Brain microvascular endothelial cell (primary cell): ENCODE data around the gene DLAT.

Experiments used
- DNase-seq: peaks from one replicate; pipeline ENCODE4 v3.0.0-alpha.2; 2020
- H3K27ac ChIP-seq: fragments of 250-450 bp; sonication (Bioruptor Pico); 2 replicates; pipeline ENCODE4 v1.5.1; 2020; ENCODE audit warnings: mild to moderate bottlenecking, moderate library complexity
- H3K27me3 ChIP-seq: fragments of 250-450 bp; sonication (Bioruptor Pico); replicated peaks from 2 replicates; pipeline ENCODE4 v1.5.1; 2020; ENCODE audit warnings: mild to moderate bottlenecking
- H3K36me3 ChIP-seq: fragments of 250-450 bp; sonication (Bioruptor Pico); replicated peaks from 2 replicates; pipeline ENCODE4 v1.5.1; 2020; ENCODE audit warnings: mild to moderate bottlenecking
- H3K4me3 ChIP-seq: 2 replicates; pipeline ENCODE4 v1.5.1; 2011; ENCODE audit warnings: low read depth, mild to moderate bottlenecking, control low read depth, low read length, moderate library complexity
- CTCF ChIP-seq: IDR thresholded peaks from 2 replicates; pipeline ENCODE4 v1.5.1; 2011; ENCODE audit warnings: low read depth, mild to moderate bottlenecking, moderate library complexity, low read length, control low read depth, inconsistent platforms; ENCODE audit errors: missing control alignments
- in situ Hi-C: cut with HindIII; loops from 2 replicates; pipeline ENCODE4 v1.10.0; 2017; ENCODE audit warnings: low sequenced_read_pairs, low pct_ligation_motif_present

Gene DLAT

GRCh38 chr11:112050721-112051120 is 25.5 kb downstream of the DLAT start:
- no peak for DNase-seq
- in situ Hi-C loops: no loop called here
- Histone ChIP-seq H3K36me3 (peaks cover 32% of the 10 kb centered on the region), H3K27me3 (no peaks in the 10 kb centered on the region), H3K4me3 (no peak overlapping the region), H3K27ac (no peak overlapping the region)
- TF ChIP-seq CTCF: no peak

GRCh38 chr11:112051768-112052167 is 26.6 kb downstream of the DLAT start:
- H3K36me3 ChIP-seq: peaks cover 27% of the 10 kb centered on the region
- H3K4me3 ChIP-seq: no peak overlapping the region
- TF ChIP-seq CTCF: no peak
- in situ Hi-C loops: no loop called here
- H3K27ac ChIP-seq: no peak overlapping the region
- H3K27me3 ChIP-seq: no peaks in the 10 kb centered on the region
- DNase-seq: no peak

GRCh38 chr11:112057170-112057569 is 32.0 kb downstream of the DLAT start:
- Histone ChIP-seq H3K27me3 (no peaks in the 10 kb centered on the region), H3K4me3 (no peak overlapping the region), H3K27ac (no peak overlapping the region), H3K36me3 (peaks cover 21% of the 10 kb centered on the region)
- no peak for TF ChIP-seq CTCF
- in situ Hi-C loops: no loop called here
- DNase-seq: no peak

GRCh38 chr11:112058103-112058502 is 32.9 kb downstream of the DLAT start:
- H3K36me3 ChIP-seq: peaks cover 19% of the 10 kb centered on the region
- no peak for TF ChIP-seq CTCF
- H3K27me3 ChIP-seq: no peaks in the 10 kb centered on the region

GRCh38 chr11:112062923-112063322 is 37.7 kb downstream of the DLAT start:
- Histone ChIP-seq H3K27ac (no peak overlapping the region), H3K36me3 (peaks cover 6% of the 10 kb centered on the region), H3K27me3 (no peaks in the 10 kb centered on the region), H3K4me3 (no peak overlapping the region)
- no peak for DNase-seq
- TF ChIP-seq CTCF: no peak
- in situ Hi-C loops: no loop called here

More at GRCh38 chr11:112058103-112058502, 32.9 kb downstream of the DLAT start:
- in situ Hi-C loops: no loop called here
- Histone ChIP-seq H3K4me3 (no peak overlapping the region), H3K27ac (no peak overlapping the region)
- DNase-seq: no peak

GRCh38 chr11:112073941-112074811 is 49.0 kb downstream of the DLAT start, which contains the start of the genes NKAPD1 and PIH1D2:
TSS of gene NKAPD1 (plus strand) at chr11:112074299. CDS start at chr11:112075575, 1,276 bp downstream.
TSS of gene PIH1D2 (minus strand) at chr11:112074017. CDS start at chr11:112073174, 843 bp downstream.
- peak; percentile 72 for DNase-seq
- H3K4me3 ChIP-seq: peak within 1 kb of the TSS; percentile 93
- TF ChIP-seq CTCF: peak; percentile 34
- H3K27me3 ChIP-seq: no peaks in the 10 kb centered on the region
- in situ Hi-C loops: no loop called here
- H3K36me3 ChIP-seq: peaks cover 24% of the 10 kb centered on the region
- H3K27ac ChIP-seq: peak within 1 kb of the TSS; percentile 90
